ENCODE measurements around the gene ZNF432.

ZNF432 gene

DNA sequence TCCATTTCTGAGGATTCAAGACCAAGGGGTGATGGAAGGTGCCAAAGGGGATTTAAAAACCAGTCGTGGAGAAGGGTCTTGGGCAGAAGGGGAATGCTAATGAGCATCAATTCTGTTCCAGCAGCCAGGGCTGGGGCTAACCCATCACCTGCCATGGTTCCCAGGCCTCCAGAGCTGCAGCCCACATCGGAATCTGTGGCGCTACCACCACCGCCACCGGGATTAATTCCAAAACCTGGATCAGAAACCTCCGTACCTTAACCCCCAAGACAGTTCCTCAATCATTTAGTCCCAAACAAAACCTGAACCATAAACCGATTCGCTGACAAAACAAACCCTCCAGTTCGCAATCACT is 41.2 kb downstream of the ZNF432 start:
- peaks cover 42% of the 10 kb centered on the region for H3K79me2 ChIP-seq (ENCODE audit: insufficient read depth, low read length)
- peak overlapping the region; percentile 62 for H3K9ac ChIP-seq (ENCODE audit: low read depth, low read length)
- peak overlapping the region; percentile 93 for H2AFZ ChIP-seq (ENCODE audit: low read depth, low read length)
- H3K4me1 ChIP-seq (ENCODE audit: insufficient read depth, low read length) = peaks cover 24% of the 10 kb centered on the region
- ATAC-seq (ENCODE audit: insufficient read depth, low read depth) (peak; percentile 44), DNase-seq (no peak)
- H3K4me2 ChIP-seq (ENCODE audit: insufficient read depth, low read length) = peak overlapping the region; percentile 92
- peak overlapping the region; percentile 93 for H3K27ac ChIP-seq (ENCODE audit: low read length)
- no peaks in the 10 kb centered on the region for H4K20me1 ChIP-seq (ENCODE audit: insufficient read depth, low read length)
- H3K9me3 ChIP-seq (ENCODE audit: insufficient read depth, low read length, severe bottlenecking) = peaks cover 12% of the 10 kb centered on the region
- TF ChIP-seq EZH2 (IDR thresholded peaks at IDR 0.05; ENCODE audit: borderline replicate concordance, low read depth, low read length, severe bottlenecking) = no peak
- TF ChIP-seq, protein P1, sequence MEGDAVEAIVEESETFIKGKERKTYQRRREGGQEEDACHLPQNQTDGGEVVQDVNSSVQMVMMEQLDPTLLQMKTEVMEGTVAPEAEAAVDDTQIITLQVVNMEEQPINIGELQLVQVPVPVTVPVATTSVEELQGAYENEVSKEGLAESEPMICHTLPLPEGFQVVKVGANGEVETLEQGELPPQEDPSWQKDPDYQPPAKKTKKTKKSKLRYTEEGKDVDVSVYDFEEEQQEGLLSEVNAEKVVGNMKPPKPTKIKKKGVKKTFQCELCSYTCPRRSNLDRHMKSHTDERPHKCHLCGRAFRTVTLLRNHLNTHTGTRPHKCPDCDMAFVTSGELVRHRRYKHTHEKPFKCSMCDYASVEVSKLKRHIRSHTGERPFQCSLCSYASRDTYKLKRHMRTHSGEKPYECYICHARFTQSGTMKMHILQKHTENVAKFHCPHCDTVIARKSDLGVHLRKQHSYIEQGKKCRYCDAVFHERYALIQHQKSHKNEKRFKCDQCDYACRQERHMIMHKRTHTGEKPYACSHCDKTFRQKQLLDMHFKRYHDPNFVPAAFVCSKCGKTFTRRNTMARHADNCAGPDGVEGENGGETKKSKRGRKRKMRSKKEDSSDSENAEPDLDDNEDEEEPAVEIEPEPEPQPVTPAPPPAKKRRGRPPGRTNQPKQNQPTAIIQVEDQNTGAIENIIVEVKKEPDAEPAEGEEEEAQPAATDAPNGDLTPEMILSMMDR (IDR thresholded peaks at IDR 0.05; ENCODE audit: borderline replicate concordance, extremely low read depth, low read length, poor library complexity, severe bottlenecking) = no peak
- H3K36me3 ChIP-seq (ENCODE audit: insufficient read depth, low read length) = peaks cover 23% of the 10 kb centered on the region
- no peaks in the 10 kb centered on the region for H3K27me3 ChIP-seq (ENCODE audit: insufficient read depth, low read length, poor library complexity)
- H3K4me3 ChIP-seq (ENCODE audit: low read depth in 1 of 2, low read length in 2 of 2) = peak overlapping the region; percentile 46 to 83

DNA sequence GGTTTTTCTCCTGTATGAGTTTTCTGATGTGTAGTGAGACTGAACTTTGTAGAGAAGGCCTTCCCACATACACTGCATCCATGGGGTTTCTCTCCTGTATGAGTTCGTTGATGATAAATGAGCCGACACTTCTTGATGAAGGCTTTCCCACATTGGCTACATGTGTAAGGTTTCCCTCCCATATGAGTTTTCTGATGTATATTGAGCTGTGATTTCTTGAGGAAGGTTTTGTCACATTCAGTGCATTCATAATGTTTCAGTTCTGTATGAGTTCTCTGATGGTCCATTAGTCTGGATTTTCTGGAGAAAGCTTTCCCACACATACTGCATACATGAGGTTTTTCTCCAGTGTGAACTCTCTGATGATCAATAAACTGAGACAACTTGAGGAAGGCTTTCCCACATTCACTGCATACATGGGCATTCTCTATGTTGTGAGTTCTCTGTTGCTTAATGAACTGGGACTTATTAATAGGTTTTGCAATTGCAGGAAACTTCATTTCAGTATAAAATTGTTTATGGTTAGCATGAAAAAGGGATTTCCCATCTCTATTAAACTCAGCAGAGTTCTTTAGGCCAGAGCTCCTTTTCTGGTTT is 54.5 kb downstream of the ZNF432 start:
- DNase-seq = no peak
- no peak for ATAC-seq (ENCODE audit: insufficient read depth, low read depth)
- Histone ChIP-seq H2AFZ (ENCODE audit: low read depth, low read length) (no peak overlapping the region), H3K79me2 (ENCODE audit: insufficient read depth, low read length) (no peaks in the 10 kb centered on the region), H3K4me1 (ENCODE audit: insufficient read depth, low read length) (no peaks in the 10 kb centered on the region), H4K20me1 (ENCODE audit: insufficient read depth, low read length) (no peaks in the 10 kb centered on the region), H3K27ac (ENCODE audit: low read length) (no peak overlapping the region), H3K4me2 (ENCODE audit: insufficient read depth, low read length) (no peak overlapping the region), H3K27me3 (ENCODE audit: insufficient read depth, low read length, poor library complexity) (no peaks in the 10 kb centered on the region), H3K36me3 (ENCODE audit: insufficient read depth, low read length) (peaks cover 64% of the 10 kb centered on the region), H3K4me3 (ENCODE audit: low read depth in 1 of 2, low read length in 2 of 2) (no peak overlapping the region), H3K9ac (ENCODE audit: low read depth, low read length) (no peak overlapping the region), H3K9me3 (ENCODE audit: insufficient read depth, low read length, severe bottlenecking) (peaks cover 79% of the 10 kb centered on the region)
- TF ChIP-seq EZH2 (IDR thresholded peaks at IDR 0.05; ENCODE audit: borderline replicate concordance, low read depth, low read length, severe bottlenecking) = no peak
- TF ChIP-seq, protein P1 (IDR thresholded peaks at IDR 0.05; ENCODE audit: borderline replicate concordance, extremely low read depth, low read length, poor library complexity, severe bottlenecking) = no peak

DNA sequence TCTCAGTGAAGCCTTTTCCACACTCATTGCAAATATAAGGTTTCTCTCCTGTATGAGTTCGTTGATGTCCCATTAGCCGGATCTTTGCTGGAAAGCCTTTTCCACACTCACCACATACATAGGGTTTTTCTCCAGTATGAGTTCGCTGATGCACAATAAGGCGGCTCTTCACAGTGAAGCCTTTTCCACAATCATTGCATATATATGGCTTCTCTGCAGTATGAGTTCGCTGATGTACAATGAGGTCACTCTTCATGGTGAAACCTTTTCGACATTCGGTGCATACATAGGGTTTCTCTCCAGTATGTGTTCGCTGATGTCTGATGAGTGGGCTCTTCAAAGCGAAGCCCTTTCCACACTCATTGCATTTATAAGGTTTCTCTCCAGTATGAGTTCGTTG is 55.2 kb downstream of the ZNF432 start:
- H3K4me2 ChIP-seq (ENCODE audit: insufficient read depth, low read length) = no peak overlapping the region
- peaks cover 57% of the 10 kb centered on the region for H3K36me3 ChIP-seq (ENCODE audit: insufficient read depth, low read length)
- TF ChIP-seq, protein P1 (IDR thresholded peaks at IDR 0.05; ENCODE audit: borderline replicate concordance, extremely low read depth, low read length, poor library complexity, severe bottlenecking) = no peak
- TF ChIP-seq EZH2 (IDR thresholded peaks at IDR 0.05; ENCODE audit: borderline replicate concordance, low read depth, low read length, severe bottlenecking) = no peak
- no peaks in the 10 kb centered on the region for H3K27me3 ChIP-seq (ENCODE audit: insufficient read depth, low read length, poor library complexity)
- ATAC-seq (ENCODE audit: insufficient read depth, low read depth) (no peak), DNase-seq (no peak)
- no peaks in the 10 kb centered on the region for H3K4me1 ChIP-seq (ENCODE audit: insufficient read depth, low read length)
- H3K79me2 ChIP-seq (ENCODE audit: insufficient read depth, low read length) = no peaks in the 10 kb centered on the region
- no peak overlapping the region for H3K4me3 ChIP-seq (ENCODE audit: low read depth in 1 of 2, low read length in 2 of 2)
- peaks cover 78% of the 10 kb centered on the region for H3K9me3 ChIP-seq (ENCODE audit: insufficient read depth, low read length, severe bottlenecking)
- no peak overlapping the region for H3K27ac ChIP-seq (ENCODE audit: low read length)
- no peak overlapping the region for H3K9ac ChIP-seq (ENCODE audit: low read depth, low read length)
- no peaks in the 10 kb centered on the region for H4K20me1 ChIP-seq (ENCODE audit: insufficient read depth, low read length)
- H2AFZ ChIP-seq (ENCODE audit: low read depth, low read length) = no peak overlapping the region
